GM18499 (cell line): ENCODE data around the gene STK17A.
"Not testable (repeated sequence)": the region's sequence is repeated elsewhere in the genome, so short reads cannot be mapped to it uniquely, and the experiment has no call there.

Experiments used
- ATAC-seq: cut with Tn5 transposase; IDR thresholded peaks from one replicate; pipeline ENCODE4 v1.9.1; 2021; ENCODE audit warnings: moderate number of reproducible peaks; ENCODE audit not compliant: insufficient read depth, unreplicated experiment

STK17A gene

GRCh38 chr7:43593010-43593409 lies 10.1 kb downstream of the STK17A start:
- ATAC-seq: no peak

GRCh38 chr7:43594020-43594419 lies 11.1 kb downstream of the STK17A start:
- ATAC-seq: no peak

- ATAC-seq: not testable (repeated sequence)
Observed at GRCh38 chr7:43596426-43596825, 13.5 kb downstream of the STK17A start.

GRCh38 chr7:43600056-43600455 lies 17.1 kb downstream of the STK17A start:
- no peak for ATAC-seq

GRCh38 chr7:43602256-43602655 lies 19.3 kb downstream of the STK17A start:
- ATAC-seq: no peak

- ATAC-seq: no peak
Observed at GRCh38 chr7:43604251-43604650, 21.3 kb downstream of the STK17A start.

- no peak for ATAC-seq
Observed at GRCh38 chr7:43609097-43609496, 26.2 kb downstream of the STK17A start.

GRCh38 chr7:43612128-43612527 lies 29.2 kb downstream of the STK17A start:
- ATAC-seq: no peak

- peak; percentile 66 for ATAC-seq
Observed at GRCh38 chr7:43612599-43613589, 30.0 kb downstream of the STK17A start.

GRCh38 chr7:43615558-43616145 lies 32.7 kb downstream of the STK17A start:
- no peak for ATAC-seq

GRCh38 chr7:43616977-43617376 lies 34.1 kb downstream of the STK17A start:
- no peak for ATAC-seq

- ATAC-seq: no peak
Observed at GRCh38 chr7:43618073-43618472, 35.2 kb downstream of the STK17A start.

GRCh38 chr7:43619213-43620012 lies 36.5 kb downstream of the STK17A start:
- ATAC-seq: no peak

- no peak for ATAC-seq
Observed at GRCh38 chr7:43621729-43622448, 39.0 kb downstream of the STK17A start.

GRCh38 chr7:43624156-43624555 lies 41.2 kb downstream of the STK17A start:
- no peak for ATAC-seq

GRCh38 chr7:43625453-43625852 lies 42.5 kb downstream of the STK17A start:
- no peak for ATAC-seq

- no peak for ATAC-seq
Observed at GRCh38 chr7:43625980-43626379, 43.1 kb downstream of the STK17A start.

- ATAC-seq: no peak
Observed at GRCh38 chr7:43626695-43627094, 43.8 kb downstream of the STK17A start.

- ATAC-seq: not testable (repeated sequence)
Observed at GRCh38 chr7:43627798-43628197, 44.9 kb downstream of the STK17A start.

- no peak for ATAC-seq
Observed at GRCh38 chr7:43628431-43628830, 45.5 kb downstream of the STK17A start.
